Measurements from ENCODE around the gene CEP85.

The CEP85 gene

DNA sequence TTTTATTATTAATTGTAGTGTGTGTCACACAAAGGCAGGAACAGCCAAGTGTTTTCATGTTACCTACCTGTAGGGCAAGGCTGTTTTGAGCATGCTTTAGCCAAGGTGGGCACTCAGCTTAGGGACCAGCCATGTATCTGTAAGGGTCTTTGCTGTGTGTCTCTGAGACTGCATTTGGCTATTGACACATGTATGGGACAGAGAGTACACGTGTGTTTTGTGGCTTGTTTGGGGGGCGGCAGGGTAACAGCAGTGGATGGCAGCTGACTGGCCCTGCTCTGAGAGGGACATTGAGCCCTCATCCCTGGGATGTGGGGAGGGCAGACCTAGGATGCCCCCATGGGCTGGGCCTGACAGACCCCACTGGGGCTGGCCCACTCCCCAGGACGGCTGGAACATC is 36.7 kb upstream of the CEP85 start:
- no peak for TF ChIP-seq POLR2AphosphoS5 (IDR thresholded peaks at IDR 0.05; ENCODE audit: low read depth, low read length)
- no peak for TF ChIP-seq SIN3A (IDR thresholded peaks at IDR 0.05; ENCODE audit: borderline replicate concordance, insufficient read depth, low read length)
- no peak for TF ChIP-seq FOXP2 (optimal IDR thresholded peaks at IDR 0.05; ENCODE audit: borderline replicate concordance, extremely low read depth, extremely low read length, insufficient read depth)
- no peak for TF ChIP-seq REST (IDR thresholded peaks at IDR 0.05; ENCODE audit: insufficient read depth in 1 of 2, low read depth in 2 of 2, low read length in 2 of 2)
- no peak for TF ChIP-seq TAF1 (IDR thresholded peaks at IDR 0.05; ENCODE audit: borderline replicate concordance, insufficient read depth, low read length)

DNA sequence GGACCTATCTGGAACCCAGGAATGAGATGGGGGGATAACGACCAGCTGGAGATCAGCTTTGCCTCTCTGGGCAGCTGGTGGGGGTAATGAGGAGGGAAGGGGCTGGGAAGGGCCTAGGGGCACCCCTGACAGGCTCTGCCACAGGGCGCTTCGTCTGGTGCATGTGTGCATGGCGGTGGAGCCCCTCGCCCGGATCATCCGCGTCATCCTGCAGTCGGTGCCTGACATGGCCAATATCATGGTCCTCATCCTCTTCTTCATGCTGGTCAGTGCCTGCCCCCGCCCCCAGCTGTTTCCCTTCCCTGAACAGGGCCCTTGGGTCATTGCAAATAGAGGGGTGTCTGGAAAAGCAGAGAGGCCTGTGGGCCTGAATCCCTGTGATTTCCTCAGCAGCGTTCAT is 36.2 kb upstream of the CEP85 start:
- TF ChIP-seq TAF1 (IDR thresholded peaks at IDR 0.05; ENCODE audit: borderline replicate concordance, insufficient read depth, low read length) (no peak), REST (IDR thresholded peaks at IDR 0.05; ENCODE audit: insufficient read depth in 1 of 2, low read depth in 2 of 2, low read length in 2 of 2) (no peak), FOXP2 (optimal IDR thresholded peaks at IDR 0.05; ENCODE audit: borderline replicate concordance, extremely low read depth, extremely low read length, insufficient read depth) (no peak), POLR2AphosphoS5 (IDR thresholded peaks at IDR 0.05; ENCODE audit: low read depth, low read length) (no peak), SIN3A (IDR thresholded peaks at IDR 0.05; ENCODE audit: borderline replicate concordance, insufficient read depth, low read length) (no peak)

- no peak for TF ChIP-seq TAF1 (IDR thresholded peaks at IDR 0.05; ENCODE audit: borderline replicate concordance, insufficient read depth, low read length)
- TF ChIP-seq SIN3A (IDR thresholded peaks at IDR 0.05; ENCODE audit: borderline replicate concordance, insufficient read depth, low read length) = no peak
- TF ChIP-seq REST (IDR thresholded peaks at IDR 0.05; ENCODE audit: insufficient read depth in 1 of 2, low read depth in 2 of 2, low read length in 2 of 2) = no peak
- no peak for TF ChIP-seq FOXP2 (optimal IDR thresholded peaks at IDR 0.05; ENCODE audit: borderline replicate concordance, extremely low read depth, extremely low read length, insufficient read depth)
- TF ChIP-seq POLR2AphosphoS5 (IDR thresholded peaks at IDR 0.05; ENCODE audit: low read depth, low read length) = no peak
Measured at GRCh38 chr1:26200413-26200812, 33.6 kb upstream of the CEP85 start.

DNA sequence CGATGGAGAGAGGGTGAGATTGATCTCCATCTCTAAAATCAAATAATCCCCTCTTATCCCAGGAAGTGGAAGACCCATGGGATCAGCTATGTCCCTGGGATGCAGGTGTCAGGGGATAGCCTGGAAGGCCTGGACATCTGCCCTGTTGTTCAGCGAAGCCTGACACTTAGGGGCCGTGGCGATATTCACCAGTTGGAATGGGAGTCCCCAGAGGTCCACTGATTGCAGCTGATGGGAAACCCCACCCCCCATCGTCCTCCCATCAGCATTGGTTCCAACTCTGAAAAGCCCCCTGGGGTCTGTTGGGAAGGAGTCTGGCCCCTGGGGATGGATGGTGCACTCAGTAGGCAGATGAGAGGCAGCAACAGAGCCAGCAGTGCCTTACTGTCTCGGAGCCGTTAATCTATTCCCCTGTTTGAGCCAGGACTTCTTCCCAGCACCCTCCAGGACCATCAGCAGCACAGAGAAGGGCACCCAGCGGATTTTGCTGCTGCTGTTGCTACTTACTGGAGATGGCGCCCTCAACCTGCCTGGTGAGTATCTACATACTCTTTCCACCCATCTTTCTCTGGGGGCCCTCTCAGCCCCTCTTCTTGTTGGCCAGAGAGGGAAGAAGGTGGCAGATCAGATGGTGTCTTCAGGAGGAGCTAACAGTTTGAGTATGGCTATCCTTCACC is 30.2 kb upstream of the CEP85 start:
- TF ChIP-seq FOXP2 (optimal IDR thresholded peaks at IDR 0.05; ENCODE audit: borderline replicate concordance, extremely low read depth, extremely low read length, insufficient read depth) = no peak

- TF ChIP-seq REST (IDR thresholded peaks at IDR 0.05; ENCODE audit: insufficient read depth in 1 of 2, low read depth in 2 of 2, low read length in 2 of 2) (no peak), FOXP2 (optimal IDR thresholded peaks at IDR 0.05; ENCODE audit: borderline replicate concordance, extremely low read depth, extremely low read length, insufficient read depth) (no peak), TAF1 (IDR thresholded peaks at IDR 0.05; ENCODE audit: borderline replicate concordance, insufficient read depth, low read length) (no peak), POLR2AphosphoS5 (IDR thresholded peaks at IDR 0.05; ENCODE audit: low read depth, low read length) (no peak), SIN3A (IDR thresholded peaks at IDR 0.05; ENCODE audit: borderline replicate concordance, insufficient read depth, low read length) (no peak)
Measured at GRCh38 chr1:26210147-26210870, 23.7 kb upstream of the CEP85 start.

Data from PFSK-1 (cell line).